BJ (cell line): ENCODE data around the gene AKAP5. TPM values are rescaled to one million over a fixed set of nuclear protein-coding genes. Genes with fewer than 3 reads are reported as not detected.

Source experiments
- CTCF ChIA-PET: fragments of 350-600 bp; formaldehyde crosslinking; extraction: SDS; loops from one replicate; lab custom pipeline; 2021; ENCODE audit warnings: antibody characterized with exemption, inconsistent platforms; lab: Yijun Ruan, JAX
- POLR2A ChIA-PET: fragments of 300-600 bp; sonication (Branson Sonifier 250); formaldehyde crosslinking; extraction: SDS; loops from one replicate; lab custom pipeline; 2021; ENCODE audit warnings: antibody characterized with exemption; lab: Charles Lee
- DNase-seq: peaks from one replicate; pipeline ENCODE4 v3.0.0-alpha.2; 2011; ENCODE audit warnings: low read depth
- H3K27me3 ChIP-seq: 2 replicates; pipeline ENCODE4 v1.6.0; 2011; ENCODE audit warnings: low read length; ENCODE audit not compliant: control insufficient read depth, insufficient read depth
- H3K36me3 ChIP-seq: 2 replicates; pipeline ENCODE4 v1.5.1; 2011; ENCODE audit warnings: low read length; ENCODE audit not compliant: control insufficient read depth, insufficient read depth
- H3K4me3 ChIP-seq: 2 replicates; pipeline ENCODE4 v1.5.1; 2011; ENCODE audit warnings: low read depth, mild to moderate bottlenecking, control low read depth, low read length
- polyA plus RNA-seq: library from polyadenylated mRNA; depleted of rRNA; stranded (reverse); fragments of >200 nt; gene quantifications from 2 replicates; pipeline ENCODE4 v1.2.3, GENCODE V29; 2011
- TF ChIP-seq, protein P1 (sequence below): IDR thresholded peaks from 2 replicates; pipeline ENCODE4 v1.5.1; 2011; ENCODE audit warnings: low read depth, mild to moderate bottlenecking, control low read depth, inconsistent platforms, low read length, moderate library complexity; ENCODE audit not compliant: insufficient read depth

The AKAP5 gene
- polyA plus RNA-seq, 1 experiment: 0.17 TPM

DNA sequence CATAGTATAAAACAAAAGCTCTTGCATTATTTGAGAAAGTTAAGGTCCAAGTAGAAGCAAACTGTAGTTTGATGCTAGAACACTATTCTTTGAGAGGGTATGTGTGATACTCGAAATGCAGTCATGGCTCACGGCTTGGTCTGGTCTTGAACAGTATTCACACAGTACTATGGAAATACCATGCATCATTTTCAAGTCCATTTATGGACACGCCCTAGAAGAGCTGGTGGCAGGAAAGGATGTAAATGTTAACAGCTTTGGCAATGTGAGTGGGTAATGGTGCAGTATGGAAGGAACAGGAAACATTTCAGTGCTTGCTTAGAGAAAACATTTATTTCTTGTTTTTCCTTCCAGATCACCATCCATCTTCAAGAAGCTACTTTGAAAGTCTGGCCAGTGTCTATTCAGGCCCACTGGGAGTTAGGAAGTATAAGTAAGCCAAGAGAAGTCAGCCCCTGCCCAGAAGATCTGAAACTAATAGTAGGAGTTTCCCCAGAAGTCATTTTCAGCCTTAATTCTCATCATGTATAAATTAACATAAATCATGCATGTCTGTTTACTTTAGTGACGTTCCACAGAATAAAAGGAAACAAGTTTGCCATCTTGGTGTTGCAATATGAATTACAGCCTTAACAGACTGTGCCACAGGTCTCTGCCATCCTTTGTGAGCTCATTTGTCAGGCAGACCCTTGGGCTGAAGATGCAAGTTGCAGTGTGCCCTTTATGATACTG lies 5.7 kb upstream of the AKAP5 start:
- no peak overlapping the region for H3K4me3 ChIP-seq
- ChIA-PET POLR2A (no interaction called here), CTCF (interaction anchor here (0.6 to 2.1 kb wide), 4 partner anchors 27 to 1012 kb away, joined by 3 to 7 read pairs (median 5); no protein-coding TSS in a partner anchor)
- H3K27me3 ChIP-seq: no peaks in the 10 kb centered on the region
- H3K36me3 ChIP-seq: peaks cover 3% of the 10 kb centered on the region; the same call in 1 of the 2 replicates
- TF ChIP-seq, protein P1, sequence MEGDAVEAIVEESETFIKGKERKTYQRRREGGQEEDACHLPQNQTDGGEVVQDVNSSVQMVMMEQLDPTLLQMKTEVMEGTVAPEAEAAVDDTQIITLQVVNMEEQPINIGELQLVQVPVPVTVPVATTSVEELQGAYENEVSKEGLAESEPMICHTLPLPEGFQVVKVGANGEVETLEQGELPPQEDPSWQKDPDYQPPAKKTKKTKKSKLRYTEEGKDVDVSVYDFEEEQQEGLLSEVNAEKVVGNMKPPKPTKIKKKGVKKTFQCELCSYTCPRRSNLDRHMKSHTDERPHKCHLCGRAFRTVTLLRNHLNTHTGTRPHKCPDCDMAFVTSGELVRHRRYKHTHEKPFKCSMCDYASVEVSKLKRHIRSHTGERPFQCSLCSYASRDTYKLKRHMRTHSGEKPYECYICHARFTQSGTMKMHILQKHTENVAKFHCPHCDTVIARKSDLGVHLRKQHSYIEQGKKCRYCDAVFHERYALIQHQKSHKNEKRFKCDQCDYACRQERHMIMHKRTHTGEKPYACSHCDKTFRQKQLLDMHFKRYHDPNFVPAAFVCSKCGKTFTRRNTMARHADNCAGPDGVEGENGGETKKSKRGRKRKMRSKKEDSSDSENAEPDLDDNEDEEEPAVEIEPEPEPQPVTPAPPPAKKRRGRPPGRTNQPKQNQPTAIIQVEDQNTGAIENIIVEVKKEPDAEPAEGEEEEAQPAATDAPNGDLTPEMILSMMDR: no peak
- no peak for DNase-seq

DNA sequence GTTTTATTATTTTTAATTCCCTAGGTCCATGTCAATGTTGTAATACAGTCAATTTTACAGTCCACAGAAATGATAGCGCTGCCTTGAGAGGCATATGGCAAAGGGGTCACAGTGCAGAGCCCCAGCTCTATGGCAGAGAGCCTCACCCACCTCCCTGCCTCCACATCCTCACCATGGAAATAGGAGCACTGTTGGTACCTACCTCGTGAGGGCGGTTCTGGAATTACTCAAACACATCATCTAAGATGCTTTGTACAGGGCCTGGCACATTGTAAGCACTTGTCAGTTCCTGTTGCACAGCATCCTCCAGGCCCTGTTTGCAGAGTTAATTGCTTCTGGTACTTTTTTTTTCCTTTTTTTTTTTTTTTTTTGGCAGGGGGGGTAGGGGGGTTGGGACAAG lies 4.1 kb upstream of the AKAP5 start:
- no peak for DNase-seq
- ChIA-PET CTCF (interaction anchor here (1.9 kb wide), 1 partner anchor 31 kb away, joined by 7 read pairs; no protein-coding TSS in a partner anchor), POLR2A (no interaction called here)
- no peaks in the 10 kb centered on the region for H3K27me3 ChIP-seq
- no peak overlapping the region for H3K4me3 ChIP-seq
- TF ChIP-seq, protein P1: no peak
- no peaks in the 10 kb centered on the region; the same call in 1 of the 2 replicates for H3K36me3 ChIP-seq

DNA sequence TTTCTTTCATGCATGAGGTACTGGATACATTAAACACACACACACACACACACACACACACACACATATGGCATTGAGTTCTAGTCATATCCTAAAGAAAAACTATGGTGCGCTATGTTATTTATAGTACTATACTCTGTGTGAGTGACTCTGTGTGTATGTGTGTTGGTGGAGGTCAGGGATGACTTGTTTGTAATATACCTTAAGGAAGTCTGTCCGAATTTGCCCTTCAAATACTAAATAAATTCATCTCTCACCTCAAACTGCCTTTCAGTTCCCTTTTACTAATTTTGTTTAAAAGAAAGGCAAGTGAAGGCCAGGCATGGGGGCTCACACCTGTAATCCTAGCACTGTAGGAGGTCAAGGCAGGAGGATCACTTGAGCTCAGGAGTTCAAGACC lies 2.1 kb upstream of the AKAP5 start:
- Histone ChIP-seq H3K27me3 (no peaks in the 10 kb centered on the region), H3K36me3 (no peaks in the 10 kb centered on the region; the same call in 1 of the 2 replicates), H3K4me3 (no peak overlapping the region)
- CTCF ChIA-PET: interaction anchor here (2.2 kb wide), 1 partner anchor 32 kb away, joined by 6 read pairs; no protein-coding TSS in a partner anchor
- POLR2A ChIA-PET: interaction anchor here (0.7 kb wide), 1 partner anchor 40 kb away, joined by 5 read pairs; no protein-coding TSS in a partner anchor
- TF ChIP-seq, protein P1: no peak
- no peak for DNase-seq

DNA sequence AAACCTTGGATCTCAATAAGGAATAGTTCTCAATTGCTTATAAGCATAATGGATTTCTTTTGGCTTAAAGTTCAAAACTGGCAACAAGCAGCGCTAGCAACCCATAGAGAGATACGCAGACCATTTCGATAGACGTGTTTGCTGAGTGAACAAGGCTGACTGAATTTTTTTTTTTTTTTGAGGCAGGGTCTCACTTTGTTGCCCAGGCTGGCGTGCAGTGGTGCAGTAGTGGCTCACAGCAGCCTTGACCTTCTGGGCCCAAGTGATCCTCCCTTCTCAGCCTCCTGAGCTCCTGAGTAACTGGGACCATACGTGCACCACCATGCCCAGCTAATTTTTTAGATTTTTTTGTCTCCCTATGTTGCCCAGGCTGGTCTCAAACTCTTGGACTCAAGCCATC lies 1.4 kb upstream of the AKAP5 start:
- ChIA-PET CTCF (interaction anchor here (1.4 to 2.2 kb wide), 2 partner anchors 15 to 33 kb away, joined by 4 to 6 read pairs; no protein-coding TSS in a partner anchor), POLR2A (no interaction called here)
- no peaks in the 10 kb centered on the region for H3K27me3 ChIP-seq
- H3K36me3 ChIP-seq: no peaks in the 10 kb centered on the region; the same call in 1 of the 2 replicates
- TF ChIP-seq, protein P1: no peak
- no peak overlapping the region for H3K4me3 ChIP-seq
- no peak for DNase-seq

DNA sequence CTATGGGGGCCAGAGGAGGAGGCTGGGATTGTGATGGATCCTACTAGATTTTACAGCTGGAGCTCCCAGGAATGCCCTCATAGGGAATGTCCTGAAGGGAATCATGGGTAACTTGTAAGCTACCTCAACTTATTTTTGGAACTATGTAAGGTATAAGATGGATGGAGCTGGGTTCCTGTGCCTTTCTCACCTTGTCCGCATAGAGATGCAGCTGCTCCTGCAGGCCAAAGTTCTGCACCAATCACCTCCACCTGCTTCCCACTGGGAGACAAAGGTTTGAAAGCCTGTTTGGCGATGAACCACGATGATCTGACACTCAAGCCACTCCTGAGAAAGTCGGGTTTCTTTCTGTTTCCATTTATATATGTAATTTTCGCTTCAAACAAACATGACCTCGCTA lies 648 bp upstream of the AKAP5 start:
- H3K36me3 ChIP-seq: no peaks in the 10 kb centered on the region; the same call in 1 of the 2 replicates
- DNase-seq: no peak
- H3K27me3 ChIP-seq: no peaks in the 10 kb centered on the region
- POLR2A ChIA-PET: no interaction called here
- TF ChIP-seq, protein P1: no peak
- CTCF ChIA-PET: interaction anchor here (0.6 to 2.2 kb wide), 4 partner anchors 16 to 404 kb away, joined by 3 to 6 read pairs (median 4); no protein-coding TSS in a partner anchor
- H3K4me3 ChIP-seq: peak overlapping the region; percentile 74
